ENCODE results near the gene GRID2. TPM values are rescaled to one million over a fixed set of nuclear protein-coding genes. Genes with fewer than 3 reads are reported as not detected.

GRID2 gene
- not detected for polyA plus RNA-seq

DNA sequence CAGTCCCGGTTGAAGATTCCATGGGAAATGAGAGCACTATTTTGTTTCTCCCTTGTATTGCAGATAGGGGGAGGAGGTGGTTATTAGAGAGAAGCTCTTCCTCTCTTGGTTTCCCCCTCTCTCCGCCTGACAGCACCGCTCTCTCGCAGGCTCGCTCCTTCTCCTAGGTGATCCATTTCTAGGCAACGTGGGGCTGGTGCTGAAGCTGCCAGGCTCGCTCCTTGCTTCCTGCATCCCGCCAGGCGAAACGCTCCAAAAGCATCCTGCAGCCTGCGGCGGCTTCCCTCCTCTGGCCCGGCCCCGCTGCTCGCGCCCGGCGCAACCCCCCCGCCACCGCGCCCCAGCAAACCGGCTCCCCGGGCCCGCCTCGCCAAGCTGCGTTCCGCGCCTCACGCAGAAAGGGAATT is at the start of gene GRID2:
GRID2 (plus strand) TSS at position 346 of the 407 bp plus-strand sequence.
- peaks cover 0 to 2% of the 10 kb centered on the region in 2 donors for H3K4me1 Mint-ChIP-seq
- peaks cover 3 to 29% (median 8%) of the 10 kb centered on the region in 6 donors for H3K9me3 Mint-ChIP-seq
- H3K4me3 Mint-ChIP-seq = no peak within 1 kb of the TSS
- H3K27ac Mint-ChIP-seq = no peak within 1 kb of the TSS
- DNase-seq = no peak
- peaks cover 5 to 10% (median 5%) of the 10 kb centered on the region in 3 donors for H3K27me3 Mint-ChIP-seq (ENCODE audit: low read depth in 3 of 3)
- H3K36me3 Mint-ChIP-seq = no peaks in the 10 kb centered on the region

DNA sequence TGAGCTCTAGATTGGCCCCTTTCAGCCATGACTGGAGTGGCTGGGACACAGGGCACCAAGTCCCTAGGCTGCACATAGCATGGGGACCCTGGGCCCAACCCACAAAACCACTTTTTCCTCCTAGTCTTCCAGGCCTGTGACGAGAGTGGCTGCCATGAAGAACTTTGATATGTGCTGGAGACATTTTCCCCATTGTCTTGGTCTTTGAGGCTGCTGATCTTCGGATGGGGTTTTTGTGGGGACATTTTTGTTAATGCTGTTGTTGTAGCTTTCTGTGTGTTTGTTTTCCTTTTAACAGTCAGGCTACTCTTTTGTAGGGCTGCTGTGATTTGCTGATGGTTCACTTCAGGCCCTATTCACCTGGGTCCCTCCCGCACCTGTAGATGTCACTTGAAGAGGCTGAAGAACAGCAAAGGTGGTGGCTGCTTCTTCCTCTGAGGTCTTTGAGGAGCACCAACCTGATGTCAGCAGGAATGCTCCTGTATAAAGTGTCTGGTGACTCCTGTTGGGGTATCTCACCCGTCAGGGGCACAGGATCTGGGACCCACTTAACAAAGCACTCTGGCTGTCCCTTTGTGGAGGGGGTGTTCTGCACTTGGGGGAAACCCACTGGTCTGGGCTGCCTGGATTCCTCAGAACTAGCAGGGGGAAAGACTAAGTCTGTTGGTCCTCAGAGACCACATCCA is 49.6 kb upstream of the GRID2 start:
- no peaks in the 10 kb centered on the region for H3K27me3 Mint-ChIP-seq (ENCODE audit: low read depth in 3 of 3)
- no peaks in the 10 kb centered on the region for H3K4me1 Mint-ChIP-seq
- H3K4me3 Mint-ChIP-seq = no peak overlapping the region
- H3K36me3 Mint-ChIP-seq = no peaks in the 10 kb centered on the region
- H3K27ac Mint-ChIP-seq = no peak overlapping the region
- peaks cover 3 to 60% (median 40%) of the 10 kb centered on the region in 6 donors for H3K9me3 Mint-ChIP-seq
- no peak for DNase-seq

DNA sequence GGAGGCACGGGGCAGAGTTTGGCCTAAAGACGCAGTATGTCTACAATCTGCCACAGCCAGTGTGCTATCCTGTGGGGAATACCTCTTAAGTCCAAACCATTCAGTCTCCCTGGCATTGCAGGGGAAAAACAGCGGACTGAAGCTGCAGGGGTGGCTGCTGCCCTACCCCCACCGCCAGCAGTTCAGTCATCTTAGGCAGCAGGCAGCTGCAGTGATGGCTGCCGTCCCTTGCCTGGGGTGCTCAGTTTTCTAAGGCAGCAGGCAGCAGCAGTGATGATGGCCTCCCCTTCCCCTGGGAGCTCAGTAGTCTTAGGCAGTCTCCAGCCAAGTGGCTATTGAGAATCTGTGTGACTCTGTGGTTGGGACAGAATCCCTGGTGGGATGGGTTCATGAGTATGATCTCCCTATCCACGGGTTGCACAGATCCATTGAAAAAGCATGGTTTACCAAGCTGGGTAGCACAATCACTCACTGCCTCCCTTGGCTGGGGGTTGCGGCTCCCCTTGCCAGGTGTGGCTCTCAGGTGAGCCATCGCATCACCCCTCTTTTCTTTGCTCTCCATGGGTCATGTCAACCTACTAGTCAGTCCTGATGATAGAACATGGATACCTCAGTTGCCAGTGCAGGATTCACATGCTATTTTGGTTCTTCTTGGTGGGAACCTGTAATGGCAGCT is 48.9 kb upstream of the GRID2 start:
- peaks cover 0 to 1% (median 0%) of the 10 kb centered on the region in 3 donors for H3K27me3 Mint-ChIP-seq (ENCODE audit: low read depth in 3 of 3)
- no peak overlapping the region for H3K4me3 Mint-ChIP-seq
- H3K9me3 Mint-ChIP-seq = peaks cover 3 to 54% (median 43%) of the 10 kb centered on the region in 6 donors
- no peaks in the 10 kb centered on the region for H3K4me1 Mint-ChIP-seq
- DNase-seq = no peak
- no peaks in the 10 kb centered on the region for H3K36me3 Mint-ChIP-seq
- H3K27ac Mint-ChIP-seq = no peak overlapping the region

DNA sequence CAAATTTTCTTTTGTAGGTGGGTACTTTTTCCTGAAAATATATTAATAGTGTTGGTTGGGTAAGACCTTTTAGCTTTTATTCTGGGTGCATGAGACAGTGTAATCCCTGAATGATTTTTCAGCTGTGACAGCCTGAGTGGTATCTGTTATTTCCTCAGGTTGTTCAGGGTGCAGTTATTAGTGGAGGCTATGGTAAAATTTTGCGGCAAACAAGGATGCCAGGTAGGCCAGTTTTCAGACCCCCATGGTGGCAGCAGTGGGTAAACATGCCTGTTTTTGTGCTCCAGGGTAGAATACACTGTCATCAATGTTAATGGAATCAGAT is 47.9 kb upstream of the GRID2 start:
- no peaks in the 10 kb centered on the region for H3K4me1 Mint-ChIP-seq
- H3K36me3 Mint-ChIP-seq = no peaks in the 10 kb centered on the region
- peaks cover 0 to 1% (median 0%) of the 10 kb centered on the region in 3 donors for H3K27me3 Mint-ChIP-seq (ENCODE audit: low read depth in 3 of 3)
- peaks cover 3 to 53% (median 35%) of the 10 kb centered on the region in 6 donors for H3K9me3 Mint-ChIP-seq
- no peak for DNase-seq
- H3K4me3 Mint-ChIP-seq = no peak overlapping the region
- H3K27ac Mint-ChIP-seq = no peak overlapping the region

DNA sequence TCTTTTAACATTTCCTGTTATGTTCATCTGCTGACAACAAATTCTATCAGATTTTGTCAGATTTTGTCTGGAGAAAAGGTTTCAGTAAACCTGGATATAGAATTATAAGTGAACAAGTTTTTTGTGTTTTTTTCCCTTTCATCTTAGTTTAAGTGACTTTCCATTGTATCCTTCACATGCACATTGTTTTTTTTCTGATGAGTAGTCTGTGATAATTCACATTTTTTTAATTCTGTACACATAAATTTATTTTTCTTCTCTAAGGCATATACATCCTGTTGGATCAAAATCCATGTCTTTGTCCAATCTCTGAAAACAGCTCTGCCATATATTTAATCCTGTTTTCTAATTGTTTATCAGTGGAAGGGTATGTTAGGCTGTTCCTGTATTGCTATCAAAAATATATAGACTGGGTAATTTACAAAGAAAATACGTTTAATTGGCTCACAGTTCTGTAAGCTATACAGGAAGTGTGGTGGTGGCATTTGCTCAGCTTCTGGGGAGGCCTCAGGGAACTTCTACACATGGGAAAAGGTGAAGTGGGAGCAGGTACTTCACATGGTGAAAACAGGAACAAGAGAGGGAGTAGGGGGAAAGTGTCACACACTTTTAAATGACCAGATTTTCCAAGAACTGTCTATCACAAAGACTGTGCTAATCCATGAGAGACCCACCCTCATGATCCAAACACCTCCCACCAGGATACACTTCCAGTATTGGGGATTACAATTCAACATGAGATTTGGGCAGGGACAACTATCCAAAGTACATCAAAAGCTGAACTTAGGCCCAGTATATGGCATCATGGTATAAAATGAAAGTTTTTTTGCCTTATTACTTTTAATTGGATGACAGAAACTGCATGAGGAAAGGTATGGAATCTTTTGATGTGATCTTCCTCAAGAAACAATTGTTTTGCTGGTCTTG is 45.6 kb upstream of the GRID2 start:
- H3K36me3 Mint-ChIP-seq = no peaks in the 10 kb centered on the region
- no peak for DNase-seq
- H3K9me3 Mint-ChIP-seq = peaks cover 6 to 45% (median 25%) of the 10 kb centered on the region in 6 donors
- H3K4me3 Mint-ChIP-seq = no peak overlapping the region
- H3K27me3 Mint-ChIP-seq (ENCODE audit: low read depth in 3 of 3) = peaks cover 0 to 1% (median 0%) of the 10 kb centered on the region in 3 donors
- no peaks in the 10 kb centered on the region for H3K4me1 Mint-ChIP-seq
- no peak overlapping the region for H3K27ac Mint-ChIP-seq

DNA sequence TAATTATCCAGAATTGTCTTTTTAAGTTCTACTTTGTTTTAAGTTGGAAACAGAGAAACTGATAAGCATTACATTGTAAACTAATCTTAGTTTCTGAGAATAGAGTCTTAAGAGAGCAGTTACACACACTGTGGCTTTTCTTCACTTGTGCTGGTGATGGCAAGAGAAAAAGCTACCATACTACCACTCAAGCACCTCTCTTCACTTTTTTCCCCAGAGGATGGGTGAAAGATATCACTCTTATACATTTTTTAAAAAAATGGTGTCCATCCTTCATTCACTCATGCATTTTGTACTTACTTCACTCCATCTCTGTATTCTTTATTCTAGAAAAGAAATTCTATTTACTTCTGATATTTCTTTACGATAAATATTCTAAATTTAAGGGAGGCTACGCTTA is 42.5 kb upstream of the GRID2 start:
- peaks cover 0 to 1% (median 0%) of the 10 kb centered on the region in 3 donors for H3K27me3 Mint-ChIP-seq (ENCODE audit: low read depth in 3 of 3)
- no peak for DNase-seq
- no peak overlapping the region for H3K4me3 Mint-ChIP-seq
- no peak overlapping the region for H3K27ac Mint-ChIP-seq
- no peaks in the 10 kb centered on the region for H3K4me1 Mint-ChIP-seq
- H3K36me3 Mint-ChIP-seq = no peaks in the 10 kb centered on the region
- peaks cover 4 to 39% (median 18%) of the 10 kb centered on the region in 6 donors for H3K9me3 Mint-ChIP-seq

DNA sequence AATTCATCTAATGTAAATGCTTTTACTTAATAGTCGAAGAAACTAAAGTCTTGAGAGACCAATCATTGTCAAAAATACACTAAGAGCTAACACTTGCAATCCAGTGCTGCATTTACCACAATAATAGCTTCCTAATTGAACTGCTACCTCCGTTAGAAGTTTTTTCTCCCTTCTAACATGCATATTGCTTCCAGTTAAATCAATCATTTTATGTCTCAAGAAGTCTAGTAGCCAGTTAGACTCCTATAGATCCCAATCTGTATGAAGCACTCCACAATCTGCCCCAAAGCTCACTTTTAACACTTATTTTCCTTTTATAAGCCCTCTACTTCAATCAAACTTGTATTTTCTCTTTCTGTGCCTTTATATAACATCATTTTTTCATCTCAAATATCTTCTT is 41.4 kb upstream of the GRID2 start:
- DNase-seq = no peak
- Mint-ChIP-seq H3K9me3 (peaks cover 2 to 33% (median 15%) of the 10 kb centered on the region in 6 donors), H3K4me3 (no peak overlapping the region), H3K36me3 (no peaks in the 10 kb centered on the region), H3K27me3 (ENCODE audit: low read depth in 3 of 3) (peaks cover 0 to 1% (median 0%) of the 10 kb centered on the region in 3 donors), H3K4me1 (no peaks in the 10 kb centered on the region), H3K27ac (no peak overlapping the region)

DNA sequence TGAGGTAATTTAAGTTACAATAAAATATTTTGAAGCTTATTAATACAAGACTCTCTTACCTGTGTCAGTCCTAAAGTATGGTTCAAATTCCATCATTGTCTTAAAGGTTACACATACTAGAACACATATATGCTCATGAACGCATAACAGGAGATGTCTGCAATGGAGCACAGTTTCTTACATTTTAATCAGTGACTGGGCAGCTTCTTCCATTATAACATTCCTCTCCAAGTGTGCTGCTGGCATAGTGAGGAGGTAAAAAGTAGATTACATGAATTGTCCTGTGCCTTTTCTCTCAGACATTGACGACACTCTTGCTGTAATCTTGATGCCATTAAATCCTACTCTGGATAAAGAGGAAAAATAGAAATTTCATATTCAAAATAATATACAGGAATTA is 40.8 kb upstream of the GRID2 start:
- no peak overlapping the region for H3K4me3 Mint-ChIP-seq
- peaks cover 0 to 1% (median 0%) of the 10 kb centered on the region in 3 donors for H3K27me3 Mint-ChIP-seq (ENCODE audit: low read depth in 3 of 3)
- no peak for DNase-seq
- no peaks in the 10 kb centered on the region for H3K36me3 Mint-ChIP-seq
- peaks cover 2 to 27% (median 12%) of the 10 kb centered on the region in 6 donors for H3K9me3 Mint-ChIP-seq
- H3K4me1 Mint-ChIP-seq = no peaks in the 10 kb centered on the region
- H3K27ac Mint-ChIP-seq = no peak overlapping the region

DNA sequence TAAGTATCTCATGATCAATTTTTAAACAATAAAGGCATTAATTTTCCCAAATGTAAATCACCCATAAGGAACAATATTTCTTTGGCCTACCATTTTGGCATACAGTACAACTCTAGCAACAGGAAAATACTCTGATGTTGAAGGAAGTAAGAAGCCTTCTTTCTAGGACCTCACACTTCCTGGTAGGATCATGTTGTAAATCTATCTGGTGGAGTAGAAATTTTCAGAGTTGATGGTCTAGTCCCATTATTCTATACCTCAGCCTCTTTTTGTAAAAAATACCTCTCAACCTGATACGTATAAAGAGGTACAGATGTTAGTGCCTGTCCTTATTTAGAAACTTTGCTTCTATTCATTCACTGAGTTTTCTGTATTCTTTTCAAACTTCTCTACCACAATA is 40.2 kb upstream of the GRID2 start:
- Mint-ChIP-seq H3K4me1 (no peaks in the 10 kb centered on the region), H3K9me3 (peaks cover 2 to 28% (median 10%) of the 10 kb centered on the region in 6 donors), H3K4me3 (no peak overlapping the region), H3K27me3 (ENCODE audit: low read depth in 3 of 3) (peaks cover 0 to 1% (median 0%) of the 10 kb centered on the region in 3 donors), H3K27ac (no peak overlapping the region), H3K36me3 (no peaks in the 10 kb centered on the region)
- DNase-seq = no peak

DNA sequence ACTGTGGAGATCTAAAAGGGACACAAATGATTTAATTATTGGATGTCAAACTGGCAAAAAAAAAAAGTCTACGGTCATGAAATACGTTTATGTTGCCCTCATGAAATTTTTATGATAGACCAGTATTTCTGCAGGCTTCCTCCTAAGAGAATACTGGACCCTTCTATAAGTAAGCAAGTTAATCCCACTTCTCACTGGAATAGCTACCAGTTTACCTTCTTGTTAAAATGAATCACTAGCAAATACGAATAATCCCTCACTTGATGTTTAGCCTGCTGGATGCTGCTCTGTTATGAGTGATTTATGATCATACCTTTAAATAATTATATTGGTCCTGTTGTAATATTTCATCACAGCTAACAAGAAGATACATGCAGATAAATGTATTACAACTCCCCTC is 39.6 kb upstream of the GRID2 start:
- no peak overlapping the region for H3K27ac Mint-ChIP-seq
- H3K4me3 Mint-ChIP-seq = no peak overlapping the region
- H3K27me3 Mint-ChIP-seq (ENCODE audit: low read depth in 3 of 3) = peaks cover 0 to 1% (median 0%) of the 10 kb centered on the region in 3 donors
- peaks cover 2 to 31% (median 10%) of the 10 kb centered on the region in 6 donors for H3K9me3 Mint-ChIP-seq
- no peaks in the 10 kb centered on the region for H3K36me3 Mint-ChIP-seq
- no peak for DNase-seq
- H3K4me1 Mint-ChIP-seq = no peaks in the 10 kb centered on the region

DNA sequence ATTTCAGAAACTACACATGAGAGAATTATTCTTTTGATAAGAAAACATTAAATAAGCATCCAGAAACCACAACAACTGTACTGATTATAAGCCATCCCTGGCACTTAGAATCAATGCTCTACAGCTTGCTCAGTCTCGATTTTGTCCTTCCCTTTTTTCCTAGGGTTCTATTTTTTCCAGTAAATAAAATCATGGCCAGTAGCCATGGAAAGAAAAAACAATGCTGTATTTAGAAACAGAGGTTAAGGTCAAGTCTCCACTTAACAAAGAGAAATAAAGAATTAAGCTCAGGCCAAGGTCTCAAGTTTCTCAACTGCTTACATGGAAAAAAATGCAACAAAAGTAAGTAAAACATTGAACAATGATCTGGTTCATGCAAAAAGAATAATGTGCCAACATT is 38.7 kb upstream of the GRID2 start:
- Mint-ChIP-seq H3K4me3 (no peak overlapping the region), H3K36me3 (no peaks in the 10 kb centered on the region), H3K4me1 (no peaks in the 10 kb centered on the region), H3K9me3 (peaks cover 2 to 26% (median 11%) of the 10 kb centered on the region in 6 donors), H3K27ac (no peak overlapping the region), H3K27me3 (ENCODE audit: low read depth in 3 of 3) (no peaks in the 10 kb centered on the region)
- DNase-seq = no peak

DNA sequence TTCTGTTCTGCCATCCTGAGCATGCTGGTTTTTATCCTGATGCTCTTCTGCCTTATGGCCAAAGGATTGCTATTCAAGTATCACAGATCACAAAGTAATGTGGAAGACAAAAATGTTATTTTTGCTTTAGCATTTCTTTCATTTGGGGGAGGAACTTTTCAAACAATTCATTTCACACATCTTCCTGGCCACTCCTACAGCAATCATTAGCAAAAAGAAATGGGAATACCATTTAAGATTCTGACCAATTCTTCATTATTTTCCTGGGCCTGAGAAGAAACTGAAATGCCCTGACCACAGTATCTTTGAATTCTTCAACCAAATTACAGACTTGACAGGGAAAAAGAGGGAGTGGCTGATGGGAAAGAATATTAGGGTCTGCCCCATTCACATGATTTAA is 38.0 kb upstream of the GRID2 start:
- no peak for DNase-seq
- Mint-ChIP-seq H3K27me3 (ENCODE audit: low read depth in 3 of 3) (peaks cover 0 to 3% (median 1%) of the 10 kb centered on the region in 3 donors), H3K4me1 (no peaks in the 10 kb centered on the region), H3K4me3 (no peak overlapping the region), H3K36me3 (no peaks in the 10 kb centered on the region), H3K9me3 (peaks cover 3 to 32% (median 14%) of the 10 kb centered on the region in 6 donors), H3K27ac (no peak overlapping the region)

DNA sequence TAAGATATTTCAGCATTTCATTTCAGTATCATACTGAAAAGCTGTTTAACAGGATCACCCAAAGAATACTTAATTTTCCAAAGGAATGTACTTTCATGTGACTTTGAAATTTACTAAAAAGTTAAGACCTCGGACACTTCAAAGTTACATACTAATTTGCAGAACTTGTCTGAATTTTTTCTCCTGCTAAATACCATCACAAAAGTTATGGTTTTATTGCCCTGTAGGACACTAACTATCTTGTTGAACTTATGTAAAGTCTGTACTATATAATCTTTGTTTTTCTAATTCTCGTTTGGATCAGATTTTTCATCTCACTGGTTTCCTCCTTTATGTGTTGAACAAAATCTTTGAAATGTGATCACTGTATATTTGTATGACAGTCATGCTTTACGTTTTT is 37.2 kb upstream of the GRID2 start:
- DNase-seq = no peak
- Mint-ChIP-seq H3K27ac (no peak overlapping the region), H3K27me3 (ENCODE audit: low read depth in 3 of 3) (peaks cover 0 to 3% (median 1%) of the 10 kb centered on the region in 3 donors), H3K9me3 (peaks cover 6 to 36% (median 18%) of the 10 kb centered on the region in 6 donors), H3K4me1 (no peaks in the 10 kb centered on the region), H3K36me3 (no peaks in the 10 kb centered on the region), H3K4me3 (no peak overlapping the region)

DNA sequence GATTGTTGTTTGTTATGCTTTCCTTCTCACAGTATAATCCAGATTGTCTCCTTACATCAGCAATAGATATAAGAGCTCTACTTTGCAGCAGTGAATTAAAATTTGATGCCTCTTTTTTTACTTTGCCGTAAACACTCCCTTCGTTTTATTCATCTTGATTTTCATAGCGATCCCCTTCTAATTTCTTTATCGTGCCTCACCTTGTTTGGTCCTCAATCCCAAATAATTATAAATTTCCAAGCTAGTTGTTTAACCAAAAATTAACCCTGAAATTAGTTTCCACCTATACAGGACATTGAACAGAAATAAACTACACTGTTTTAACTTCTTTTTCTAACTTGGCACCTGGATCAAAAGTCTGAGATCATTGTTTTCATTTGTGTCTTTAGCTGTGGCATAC is 35.1 kb upstream of the GRID2 start:
- Mint-ChIP-seq H3K4me1 (no peaks in the 10 kb centered on the region), H3K27ac (no peak overlapping the region), H3K4me3 (no peak overlapping the region), H3K9me3 (peaks cover 4 to 30% (median 13%) of the 10 kb centered on the region in 6 donors), H3K27me3 (ENCODE audit: low read depth in 3 of 3) (peaks cover 0 to 3% (median 1%) of the 10 kb centered on the region in 3 donors), H3K36me3 (no peaks in the 10 kb centered on the region)
- DNase-seq = no peak
